HL-60 (cell line): ENCODE measurements around the gene CD226.

Experiments
- DNase-seq, 2 experiments: peaks; one replicate each; pipeline ENCODE4 v3.0.0-alpha.2; 2010 to 2020; ENCODE audit warnings: low read depth in 1 of 2, low spot score in 1 of 2
- H3K27ac ChIP-seq: fragments of 250-450 bp; sonication (Bioruptor Pico); replicated peaks from 2 replicates; pipeline ENCODE4 v1.5.1; 2020; ENCODE audit warnings: mild to moderate bottlenecking, moderate library complexity
- H3K27me3 ChIP-seq: fragments of 250-450 bp; sonication (Bioruptor Pico); 2 replicates; pipeline ENCODE4 v1.5.1; 2021; ENCODE audit warnings: mild to moderate bottlenecking, moderate library complexity; ENCODE audit not compliant: insufficient read depth, poor library complexity, severe bottlenecking
- H3K4me3 ChIP-seq: replicated peaks from 2 replicates; pipeline ENCODE4 v1.5.1; 2011; ENCODE audit warnings: mild to moderate bottlenecking, control low read depth, low read length; ENCODE audit not compliant: insufficient read depth
- CTCF ChIP-seq: IDR thresholded peaks from one replicate; pipeline ENCODE4 v1.5.1; 2011; ENCODE audit warnings: low read length, control low read depth, inconsistent platforms; ENCODE audit not compliant: insufficient read depth
- GABPA ChIP-seq: IDR thresholded peaks from 2 replicates; pipeline ENCODE4 v1.6.1; 2012; ENCODE audit warnings: low read depth
- POLR2AphosphoS5 ChIP-seq: IDR thresholded peaks from 2 replicates; pipeline ENCODE4 v1.6.1; 2012; ENCODE audit warnings: low read depth
- REST ChIP-seq: IDR thresholded peaks from 2 replicates; pipeline ENCODE4 v1.6.1; 2012; ENCODE audit warnings: low read depth; ENCODE audit not compliant: insufficient replicate concordance
- SPI1 ChIP-seq: IDR thresholded peaks from 2 replicates; pipeline ENCODE4 v1.6.1; 2012; ENCODE audit warnings: low read depth, mild to moderate bottlenecking, borderline replicate concordance

CD226 gene

GRCh38 chr18:69936191-69936558 lies 11.5 kb downstream of the CD226 start:
- TF ChIP-seq POLR2AphosphoS5 (no peak), CTCF (no peak), REST (no peak), SPI1 (no peak), GABPA (no peak)
- no peak overlapping the region for H3K27ac ChIP-seq
- H3K4me3 ChIP-seq = no peak overlapping the region
- no peak for DNase-seq
- no peaks in the 10 kb centered on the region for H3K27me3 ChIP-seq

GRCh38 chr18:69935319-69936190 lies 12.1 kb downstream of the CD226 start:
- peak; percentile 53; the same call in 1 of the 2 replicates for TF ChIP-seq POLR2AphosphoS5
- no peak for TF ChIP-seq CTCF
- no peak for TF ChIP-seq SPI1
- no peaks in the 10 kb centered on the region for H3K27me3 ChIP-seq
- no peak overlapping the region for H3K27ac ChIP-seq
- no peak overlapping the region for H3K4me3 ChIP-seq
- peak in 1 of 2 experiments; percentile 23 for DNase-seq

GRCh38 chr18:69934601-69935265 lies 12.9 kb downstream of the CD226 start:
- TF ChIP-seq GABPA = no peak
- no peak for TF ChIP-seq SPI1
- no peak for TF ChIP-seq CTCF
- no peak for TF ChIP-seq POLR2AphosphoS5
- no peak for TF ChIP-seq REST

More at GRCh38 chr18:69934601-69935265, 12.9 kb downstream of the CD226 start:
- no peak for DNase-seq
- Histone ChIP-seq H3K27ac (no peak overlapping the region), H3K4me3 (no peak overlapping the region), H3K27me3 (no peaks in the 10 kb centered on the region)
